ENCODE measurements around the gene TENM4.

The TENM4 gene

GRCh38 chr11:79047321-79047720, 393.5 kb downstream of the TENM4 start:
- Mint-ChIP-seq H3K4me3 (no peak overlapping the region), H3K27me3 (peaks cover 19% of the 10 kb centered on the region), H3K4me1 (no peaks in the 10 kb centered on the region), H3K27ac (ENCODE audit: low read depth) (no peak overlapping the region), H3K36me3 (ENCODE audit: insufficient read depth) (no peaks in the 10 kb centered on the region), H3K9me3 (no peaks in the 10 kb centered on the region)
- no peak for ATAC-seq (replicated peaks; ENCODE audit: extremely low read depth, poor library complexity, severe bottlenecking)
- no peak for DNase-seq (ENCODE audit: low spot score in 2 of 2)

- Mint-ChIP-seq H3K36me3 (ENCODE audit: insufficient read depth) (no peaks in the 10 kb centered on the region), H3K4me3 (no peak overlapping the region), H3K4me1 (no peaks in the 10 kb centered on the region), H3K9me3 (no peaks in the 10 kb centered on the region), H3K27ac (ENCODE audit: low read depth) (no peak overlapping the region), H3K27me3 (peaks cover 9% of the 10 kb centered on the region)
- DNase-seq (ENCODE audit: low spot score in 2 of 2) (no peak), ATAC-seq (replicated peaks; ENCODE audit: extremely low read depth, poor library complexity, severe bottlenecking) (no peak)
These were observed 394.5 kb downstream of the TENM4 start for GRCh38 chr11:79046366-79046765.

- H3K36me3 Mint-ChIP-seq (ENCODE audit: insufficient read depth): no peaks in the 10 kb centered on the region
- H3K27me3 Mint-ChIP-seq: peaks cover 9% of the 10 kb centered on the region
- H3K4me1 Mint-ChIP-seq: no peaks in the 10 kb centered on the region
- DNase-seq (ENCODE audit: low spot score in 2 of 2) (no peak), ATAC-seq (replicated peaks; ENCODE audit: extremely low read depth, poor library complexity, severe bottlenecking) (no peak)
- H3K27ac Mint-ChIP-seq (ENCODE audit: low read depth): no peak overlapping the region
- no peaks in the 10 kb centered on the region for H3K9me3 Mint-ChIP-seq
- H3K4me3 Mint-ChIP-seq: no peak overlapping the region
These were observed 395.0 kb downstream of the TENM4 start for GRCh38 chr11:79045800-79046304.

- H3K36me3 Mint-ChIP-seq (ENCODE audit: insufficient read depth): no peaks in the 10 kb centered on the region
- ATAC-seq (replicated peaks; ENCODE audit: extremely low read depth, poor library complexity, severe bottlenecking) (no peak), DNase-seq (ENCODE audit: low spot score in 2 of 2) (no peak)
- no peak overlapping the region for H3K4me3 Mint-ChIP-seq
- no peaks in the 10 kb centered on the region for H3K9me3 Mint-ChIP-seq
- H3K27ac Mint-ChIP-seq (ENCODE audit: low read depth): no peak overlapping the region
- peaks cover 9% of the 10 kb centered on the region for H3K27me3 Mint-ChIP-seq
- no peaks in the 10 kb centered on the region for H3K4me1 Mint-ChIP-seq
These were observed 395.6 kb downstream of the TENM4 start for GRCh38 chr11:79045018-79045799.

GRCh38 chr11:79044201-79044600, 396.6 kb downstream of the TENM4 start:
- Mint-ChIP-seq H3K4me3 (no peak overlapping the region), H3K27me3 (peaks cover 9% of the 10 kb centered on the region), H3K27ac (ENCODE audit: low read depth) (no peak overlapping the region), H3K4me1 (no peaks in the 10 kb centered on the region), H3K36me3 (ENCODE audit: insufficient read depth) (no peaks in the 10 kb centered on the region), H3K9me3 (no peaks in the 10 kb centered on the region)
- DNase-seq (ENCODE audit: low spot score in 2 of 2): no peak
- no peak for ATAC-seq (replicated peaks; ENCODE audit: extremely low read depth, poor library complexity, severe bottlenecking)

- Mint-ChIP-seq H3K27me3 (peaks cover 9% of the 10 kb centered on the region), H3K36me3 (ENCODE audit: insufficient read depth) (no peaks in the 10 kb centered on the region), H3K4me1 (no peaks in the 10 kb centered on the region), H3K27ac (ENCODE audit: low read depth) (no peak overlapping the region), H3K9me3 (no peaks in the 10 kb centered on the region), H3K4me3 (no peak overlapping the region)
- ATAC-seq (replicated peaks; ENCODE audit: extremely low read depth, poor library complexity, severe bottlenecking) (no peak), DNase-seq (ENCODE audit: low spot score in 2 of 2) (no peak)
These were observed 397.1 kb downstream of the TENM4 start for GRCh38 chr11:79043726-79044125.

- Mint-ChIP-seq H3K4me3 (no peak overlapping the region), H3K9me3 (no peaks in the 10 kb centered on the region), H3K27me3 (peaks cover 9% of the 10 kb centered on the region), H3K36me3 (ENCODE audit: insufficient read depth) (no peaks in the 10 kb centered on the region), H3K27ac (ENCODE audit: low read depth) (no peak overlapping the region), H3K4me1 (no peaks in the 10 kb centered on the region)
- DNase-seq (ENCODE audit: low spot score in 2 of 2): no peak
- no peak for ATAC-seq (replicated peaks; ENCODE audit: extremely low read depth, poor library complexity, severe bottlenecking)
These were observed 398.0 kb downstream of the TENM4 start for GRCh38 chr11:79042824-79043223.

GRCh38 chr11:79040348-79040747, 400.5 kb downstream of the TENM4 start:
- H3K27ac Mint-ChIP-seq (ENCODE audit: low read depth): no peak overlapping the region
- ATAC-seq (replicated peaks; ENCODE audit: extremely low read depth, poor library complexity, severe bottlenecking): no peak

GRCh38 chr11:79039122-79039521, 401.7 kb downstream of the TENM4 start:
- no peak for ATAC-seq (replicated peaks; ENCODE audit: extremely low read depth, poor library complexity, severe bottlenecking)

More at GRCh38 chr11:79040348-79040747, 400.5 kb downstream of the TENM4 start:
- H3K27me3 Mint-ChIP-seq: peaks cover 19% of the 10 kb centered on the region
- DNase-seq (ENCODE audit: low spot score in 2 of 2): no peak
- no peak overlapping the region for H3K4me3 Mint-ChIP-seq
- peaks cover 2% of the 10 kb centered on the region for H3K36me3 Mint-ChIP-seq (ENCODE audit: insufficient read depth)
- no peaks in the 10 kb centered on the region for H3K9me3 Mint-ChIP-seq
- no peaks in the 10 kb centered on the region for H3K4me1 Mint-ChIP-seq

GRCh38 chr11:79035881-79036280, 404.9 kb downstream of the TENM4 start:
- no peak overlapping the region for H3K4me3 Mint-ChIP-seq
- peaks cover 33% of the 10 kb centered on the region for H3K27me3 Mint-ChIP-seq
- DNase-seq (ENCODE audit: low spot score in 2 of 2) (no peak), ATAC-seq (replicated peaks; ENCODE audit: extremely low read depth, poor library complexity, severe bottlenecking) (no peak)
- no peaks in the 10 kb centered on the region for H3K4me1 Mint-ChIP-seq
- H3K27ac Mint-ChIP-seq (ENCODE audit: low read depth): no peak overlapping the region
- no peaks in the 10 kb centered on the region for H3K9me3 Mint-ChIP-seq
- H3K36me3 Mint-ChIP-seq (ENCODE audit: insufficient read depth): peaks cover 2% of the 10 kb centered on the region

More at GRCh38 chr11:79039122-79039521, 401.7 kb downstream of the TENM4 start:
- Mint-ChIP-seq H3K36me3 (ENCODE audit: insufficient read depth) (peaks cover 2% of the 10 kb centered on the region), H3K4me3 (no peak overlapping the region), H3K9me3 (no peaks in the 10 kb centered on the region), H3K27me3 (peaks cover 15% of the 10 kb centered on the region), H3K4me1 (no peaks in the 10 kb centered on the region), H3K27ac (ENCODE audit: low read depth) (no peak overlapping the region)
- no peak for DNase-seq (ENCODE audit: low spot score in 2 of 2)

- H3K36me3 Mint-ChIP-seq (ENCODE audit: insufficient read depth): peaks cover 2% of the 10 kb centered on the region
- DNase-seq (ENCODE audit: low spot score in 2 of 2): no peak
- no peak overlapping the region for H3K27ac Mint-ChIP-seq (ENCODE audit: low read depth)
- no peak overlapping the region for H3K4me3 Mint-ChIP-seq
- H3K4me1 Mint-ChIP-seq: no peaks in the 10 kb centered on the region
- H3K27me3 Mint-ChIP-seq: peaks cover 40% of the 10 kb centered on the region
- H3K9me3 Mint-ChIP-seq: no peaks in the 10 kb centered on the region
- ATAC-seq (replicated peaks; ENCODE audit: extremely low read depth, poor library complexity, severe bottlenecking): no peak
These were observed 407.0 kb downstream of the TENM4 start for GRCh38 chr11:79033833-79034232.

GRCh38 chr11:79030448-79030847, 410.4 kb downstream of the TENM4 start:
- Mint-ChIP-seq H3K4me1 (peaks cover 5% of the 10 kb centered on the region), H3K9me3 (no peaks in the 10 kb centered on the region), H3K36me3 (ENCODE audit: insufficient read depth) (no peaks in the 10 kb centered on the region), H3K27ac (ENCODE audit: low read depth) (no peak overlapping the region), H3K4me3 (no peak overlapping the region), H3K27me3 (peaks cover 30% of the 10 kb centered on the region)
- DNase-seq (ENCODE audit: low spot score in 2 of 2) (no peak), ATAC-seq (replicated peaks; ENCODE audit: extremely low read depth, poor library complexity, severe bottlenecking) (no peak)

- DNase-seq (ENCODE audit: low spot score in 2 of 2): no peak
- H3K9me3 Mint-ChIP-seq: no peaks in the 10 kb centered on the region
- H3K36me3 Mint-ChIP-seq (ENCODE audit: insufficient read depth): no peaks in the 10 kb centered on the region
- H3K4me3 Mint-ChIP-seq: no peak overlapping the region
- ATAC-seq (replicated peaks; ENCODE audit: extremely low read depth, poor library complexity, severe bottlenecking): no peak
- peaks cover 5% of the 10 kb centered on the region for H3K4me1 Mint-ChIP-seq
- H3K27me3 Mint-ChIP-seq: peaks cover 29% of the 10 kb centered on the region
- H3K27ac Mint-ChIP-seq (ENCODE audit: low read depth): no peak overlapping the region
These were observed 412.6 kb downstream of the TENM4 start for GRCh38 chr11:79028225-79028624.

All from central memory CD8-positive, alpha-beta T cell (primary cell).